LNCAP (cell line): Measurements from ENCODE around the gene SMIM41.

ENCODE experiments used
- TF ChIP-seq, protein P1 (sequence below): fragments of 450-650 bp; IDR thresholded peaks from 2 replicates; pipeline ENCODE4 v1.5.1; 2017; ENCODE audit warnings: mild to moderate bottlenecking

The SMIM41 gene

GRCh38 chr12:52087961-52088820 is 8.7 kb downstream of the SMIM41 start:
- TF ChIP-seq, protein P1, sequence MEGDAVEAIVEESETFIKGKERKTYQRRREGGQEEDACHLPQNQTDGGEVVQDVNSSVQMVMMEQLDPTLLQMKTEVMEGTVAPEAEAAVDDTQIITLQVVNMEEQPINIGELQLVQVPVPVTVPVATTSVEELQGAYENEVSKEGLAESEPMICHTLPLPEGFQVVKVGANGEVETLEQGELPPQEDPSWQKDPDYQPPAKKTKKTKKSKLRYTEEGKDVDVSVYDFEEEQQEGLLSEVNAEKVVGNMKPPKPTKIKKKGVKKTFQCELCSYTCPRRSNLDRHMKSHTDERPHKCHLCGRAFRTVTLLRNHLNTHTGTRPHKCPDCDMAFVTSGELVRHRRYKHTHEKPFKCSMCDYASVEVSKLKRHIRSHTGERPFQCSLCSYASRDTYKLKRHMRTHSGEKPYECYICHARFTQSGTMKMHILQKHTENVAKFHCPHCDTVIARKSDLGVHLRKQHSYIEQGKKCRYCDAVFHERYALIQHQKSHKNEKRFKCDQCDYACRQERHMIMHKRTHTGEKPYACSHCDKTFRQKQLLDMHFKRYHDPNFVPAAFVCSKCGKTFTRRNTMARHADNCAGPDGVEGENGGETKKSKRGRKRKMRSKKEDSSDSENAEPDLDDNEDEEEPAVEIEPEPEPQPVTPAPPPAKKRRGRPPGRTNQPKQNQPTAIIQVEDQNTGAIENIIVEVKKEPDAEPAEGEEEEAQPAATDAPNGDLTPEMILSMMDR = no peak

DNA sequence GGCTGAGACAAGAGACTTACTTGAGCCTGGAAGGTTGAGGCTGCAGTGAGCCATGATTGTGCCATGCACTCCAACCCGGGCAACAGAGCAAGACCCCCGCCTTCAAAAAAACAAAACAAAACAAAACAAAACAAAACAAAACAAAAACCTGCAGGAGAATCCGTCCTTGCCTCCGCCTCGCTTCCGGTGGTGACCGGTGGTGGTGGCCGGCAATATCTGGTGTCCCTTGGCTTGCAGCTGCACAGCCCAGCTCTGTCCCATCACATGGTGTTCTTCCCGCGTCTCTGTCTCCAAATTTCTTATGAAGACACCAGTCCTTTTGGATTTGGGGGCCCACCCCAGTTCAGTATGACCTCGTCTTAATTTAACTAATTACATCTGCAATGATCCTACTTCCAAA is 10.0 kb downstream of the SMIM41 start:
- TF ChIP-seq, protein P1 = no peak

DNA sequence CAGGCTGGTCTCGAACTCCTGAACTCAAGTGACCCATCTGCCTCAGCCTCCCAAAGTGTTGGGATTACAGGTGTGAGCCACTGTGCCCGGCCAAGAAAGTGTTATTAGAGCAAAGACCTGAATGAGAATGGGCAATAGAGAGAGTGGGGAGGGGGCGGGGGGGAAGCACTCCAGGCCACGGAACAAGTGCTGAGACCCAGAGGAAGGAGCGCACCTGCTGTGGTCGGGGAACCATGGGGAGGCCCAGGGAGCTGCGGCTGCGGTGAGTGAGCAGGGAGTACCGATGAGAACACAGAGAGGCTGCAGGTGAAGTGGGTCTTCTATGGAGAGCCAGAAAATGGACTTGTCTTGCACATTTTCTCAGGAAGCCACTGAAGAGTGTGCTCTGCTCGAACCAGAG is 10.8 kb downstream of the SMIM41 start:
- TF ChIP-seq, protein P1 = no peak

GRCh38 chr12:52091061-52091460 is 11.6 kb downstream of the SMIM41 start:
- TF ChIP-seq, protein P1 = no peak

DNA sequence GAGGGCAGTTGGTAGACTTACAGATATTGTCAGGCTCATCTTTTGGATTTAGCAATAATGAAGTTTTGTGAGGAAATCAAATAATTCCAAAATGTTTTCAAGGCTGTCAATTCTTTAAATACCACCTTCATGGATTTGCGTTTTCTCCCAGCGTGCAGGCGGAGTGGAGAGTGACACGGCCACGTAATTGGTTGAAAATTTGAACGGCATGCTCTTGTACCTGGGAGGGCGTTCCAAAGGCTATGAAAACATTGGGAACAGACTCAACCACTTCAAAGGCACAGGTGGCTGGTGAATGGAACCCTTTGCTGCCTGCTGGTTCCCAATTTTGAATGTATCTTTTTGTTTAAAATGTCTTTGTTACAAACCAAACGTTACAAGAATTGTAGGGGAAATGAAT is 12.4 kb downstream of the SMIM41 start:
- TF ChIP-seq, protein P1 = no peak

DNA sequence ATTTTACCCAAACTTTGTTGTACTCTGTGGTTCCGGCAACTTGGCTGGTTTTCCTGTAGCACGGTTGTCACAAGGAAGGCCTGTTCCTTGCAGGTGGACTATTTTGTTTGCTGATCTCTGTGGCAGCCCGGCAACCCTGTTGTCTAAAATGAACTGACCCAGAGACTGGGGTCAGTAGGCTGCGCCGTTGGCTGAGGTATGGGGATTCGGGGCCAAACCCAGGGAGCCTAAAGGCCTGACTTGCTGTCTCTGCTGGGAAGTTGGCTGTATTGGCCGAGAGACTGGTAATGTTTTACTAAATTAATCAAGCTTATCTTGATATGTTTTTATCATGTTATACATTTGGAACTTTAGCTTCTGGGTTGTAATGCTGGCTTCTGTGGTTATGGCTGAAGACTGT is 13.8 kb downstream of the SMIM41 start:
- TF ChIP-seq, protein P1 = no peak

DNA sequence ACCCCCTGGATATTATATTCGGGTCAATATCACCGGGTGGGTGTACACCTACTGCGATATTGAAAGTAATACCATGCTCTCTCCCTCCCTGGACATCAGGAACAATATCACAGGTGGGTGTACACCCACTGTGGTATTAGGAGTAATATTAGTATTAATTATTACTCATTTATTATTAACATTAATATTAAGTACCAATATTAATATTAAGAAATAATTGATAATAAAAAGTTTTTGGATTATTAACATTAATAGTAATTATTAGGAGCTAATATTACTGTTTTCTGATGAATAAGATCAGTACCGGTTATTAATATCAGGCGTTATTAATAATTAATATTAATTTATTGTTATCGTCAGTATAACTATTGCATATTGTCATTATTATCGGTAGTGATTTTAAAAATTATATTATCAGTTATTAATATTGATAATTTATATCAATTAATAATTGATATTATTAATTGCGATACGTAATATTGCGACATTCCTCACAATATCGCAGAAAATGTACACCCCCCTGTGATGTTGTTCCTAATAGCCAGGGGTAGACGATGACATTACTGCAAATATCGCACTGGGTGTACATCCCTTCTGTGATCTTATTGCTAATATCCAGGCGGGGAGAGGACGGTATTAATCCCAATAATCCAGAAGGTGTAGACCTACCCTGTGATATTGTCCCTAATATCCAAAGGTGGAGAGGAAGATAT is 17.0 kb downstream of the SMIM41 start:
- TF ChIP-seq, protein P1 = no peak
